ENCODE data around the gene TRMT6.

DNA sequence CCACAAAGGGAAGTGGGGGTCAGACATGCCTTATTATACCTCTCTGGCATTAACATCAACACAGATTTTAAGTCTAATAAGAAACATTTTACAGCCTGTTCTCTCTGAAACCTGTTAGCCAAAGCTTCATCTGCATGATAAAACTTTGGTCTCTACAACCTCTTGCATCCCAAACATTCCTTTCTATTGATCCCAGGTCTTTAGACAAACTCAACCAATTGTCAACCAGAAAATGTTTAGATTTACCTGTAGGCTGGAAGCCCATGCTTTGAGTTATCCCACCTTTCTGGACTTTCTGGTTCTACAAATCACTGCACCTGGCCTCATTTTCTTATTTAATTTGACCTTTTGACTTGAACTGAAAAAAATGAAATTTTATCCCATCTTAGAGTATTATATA is 20.9 kb upstream of the TRMT6 start:
- TF ChIP-seq, protein P1, sequence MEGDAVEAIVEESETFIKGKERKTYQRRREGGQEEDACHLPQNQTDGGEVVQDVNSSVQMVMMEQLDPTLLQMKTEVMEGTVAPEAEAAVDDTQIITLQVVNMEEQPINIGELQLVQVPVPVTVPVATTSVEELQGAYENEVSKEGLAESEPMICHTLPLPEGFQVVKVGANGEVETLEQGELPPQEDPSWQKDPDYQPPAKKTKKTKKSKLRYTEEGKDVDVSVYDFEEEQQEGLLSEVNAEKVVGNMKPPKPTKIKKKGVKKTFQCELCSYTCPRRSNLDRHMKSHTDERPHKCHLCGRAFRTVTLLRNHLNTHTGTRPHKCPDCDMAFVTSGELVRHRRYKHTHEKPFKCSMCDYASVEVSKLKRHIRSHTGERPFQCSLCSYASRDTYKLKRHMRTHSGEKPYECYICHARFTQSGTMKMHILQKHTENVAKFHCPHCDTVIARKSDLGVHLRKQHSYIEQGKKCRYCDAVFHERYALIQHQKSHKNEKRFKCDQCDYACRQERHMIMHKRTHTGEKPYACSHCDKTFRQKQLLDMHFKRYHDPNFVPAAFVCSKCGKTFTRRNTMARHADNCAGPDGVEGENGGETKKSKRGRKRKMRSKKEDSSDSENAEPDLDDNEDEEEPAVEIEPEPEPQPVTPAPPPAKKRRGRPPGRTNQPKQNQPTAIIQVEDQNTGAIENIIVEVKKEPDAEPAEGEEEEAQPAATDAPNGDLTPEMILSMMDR (IDR thresholded peaks at IDR 0.05) = no peak
- no peak for TF ChIP-seq POLR2A (IDR thresholded peaks at IDR 0.05)
